Hepatocyte (in vitro differentiated cells): ENCODE measurements around the gene ANAPC2. TPM values are rescaled to one million over a fixed set of nuclear protein-coding genes. Genes with fewer than 3 reads are reported as not detected.
A peak's percentile ranks its signal among the peaks of the same experiment; 100 is the strongest.

Experiments used
- DNase-seq: peaks from one replicate; pipeline ENCODE4 v3.0.0-alpha.2; 2016; ENCODE audit warnings: low spot score
- H2AFZ ChIP-seq: fragments of 200-600 bp; sonication (generic); 2 replicates; pipeline ENCODE4 v1.6.0; 2016; ENCODE audit warnings: antibody characterized with exemption, mild to moderate bottlenecking
- H3K27ac ChIP-seq: fragments of 200-600 bp; sonication (generic); 2 replicates; pipeline ENCODE4 v1.5.1; 2016; ENCODE audit warnings: mild to moderate bottlenecking
- H3K27me3 ChIP-seq: fragments of 200-600 bp; sonication (generic); 2 replicates; pipeline ENCODE4 v1.6.1; 2016
- H3K36me3 ChIP-seq: fragments of 200-600 bp; sonication (generic); replicated peaks from 2 replicates; pipeline ENCODE4 v1.5.1; 2016; ENCODE audit warnings: low read depth; ENCODE audit not compliant: insufficient read depth
- H3K4me1 ChIP-seq: fragments of 200-600 bp; sonication (generic); 2 replicates; pipeline ENCODE4 v1.5.1; 2016; ENCODE audit warnings: mild to moderate bottlenecking, moderate library complexity; ENCODE audit not compliant: insufficient read depth
- H3K4me2 ChIP-seq: fragments of 200-600 bp; sonication (generic); 2 replicates; pipeline ENCODE4 v1.6.0; 2016
- H3K4me3 ChIP-seq: fragments of 200-600 bp; sonication (generic); 2 replicates; pipeline ENCODE4 v1.5.1; 2016; ENCODE audit warnings: mild to moderate bottlenecking
- H3K79me2 ChIP-seq: fragments of 200-600 bp; sonication (generic); 2 replicates; pipeline ENCODE4 v1.6.0; 2017; ENCODE audit warnings: mild to moderate bottlenecking
- H3K9me2 ChIP-seq: fragments of 200-600 bp; sonication (generic); replicated peaks from 2 replicates; pipeline ENCODE4 v1.6.0; 2017; ENCODE audit warnings: mild to moderate bottlenecking; ENCODE audit not compliant: insufficient read depth
- H3K9me3 ChIP-seq: fragments of 200-600 bp; sonication (generic); 2 replicates; pipeline ENCODE4 v1.5.1; 2016; ENCODE audit warnings: low read depth, mild to moderate bottlenecking
- H4K20me1 ChIP-seq: fragments of 200-600 bp; sonication (generic); 2 replicates; pipeline ENCODE4 v1.6.0; 2016; ENCODE audit warnings: mild to moderate bottlenecking; ENCODE audit not compliant: insufficient read depth, poor library complexity, severe bottlenecking
- EZH2 ChIP-seq: fragments of 200-600 bp; sonication (generic); IDR thresholded peaks from 2 replicates; pipeline ENCODE4 v1.6.1; 2016; ENCODE audit warnings: antibody characterized with exemption, mild to moderate bottlenecking, borderline replicate concordance
- EZH2phosphoT487 ChIP-seq: fragments of 200-600 bp; sonication (generic); IDR thresholded peaks from one replicate; pipeline ENCODE4 v1.6.1; 2018; ENCODE audit warnings: antibody characterized with exemption, mild to moderate bottlenecking, low read depth, moderate library complexity; ENCODE audit not compliant: unreplicated experiment, severe bottlenecking
- WGBS: methylation state at CpG from one replicate; pipeline ENCODE4 v1.1.6; 2016; ENCODE audit warnings: low lambda C conversion rate; ENCODE audit errors: missing lambda C conversion rate; 5-methylcytosine and 5-hydroxymethylcytosine counted together
- polyA plus RNA-seq: library from polyadenylated mRNA; unstranded; fragments of >200 nt; fragmentation: Nextera tagmentation; extraction: Ambion mirVana; gene quantifications from 2 replicates; pipeline ENCODE4 v1.2.1, GENCODE V29; 2016
- total RNA-seq: library from RNA; depleted of rRNA; stranded (reverse); fragments of >200 nt; gene quantifications from 2 replicates; pipeline ENCODE4 v1.2.3, GENCODE V29; 2014
- TF ChIP-seq, protein P1 (sequence below): fragments of 200-600 bp; sonication (generic); IDR thresholded peaks from 2 replicates; pipeline ENCODE4 v1.5.1; 2016; ENCODE audit warnings: antibody characterized with exemption, mild to moderate bottlenecking; ENCODE audit not compliant: poor library complexity

ANAPC2 gene
- total and polyA plus RNA-seq, 2 experiments from 2014 or later: 12.2 to 21.3 TPM

DNA sequence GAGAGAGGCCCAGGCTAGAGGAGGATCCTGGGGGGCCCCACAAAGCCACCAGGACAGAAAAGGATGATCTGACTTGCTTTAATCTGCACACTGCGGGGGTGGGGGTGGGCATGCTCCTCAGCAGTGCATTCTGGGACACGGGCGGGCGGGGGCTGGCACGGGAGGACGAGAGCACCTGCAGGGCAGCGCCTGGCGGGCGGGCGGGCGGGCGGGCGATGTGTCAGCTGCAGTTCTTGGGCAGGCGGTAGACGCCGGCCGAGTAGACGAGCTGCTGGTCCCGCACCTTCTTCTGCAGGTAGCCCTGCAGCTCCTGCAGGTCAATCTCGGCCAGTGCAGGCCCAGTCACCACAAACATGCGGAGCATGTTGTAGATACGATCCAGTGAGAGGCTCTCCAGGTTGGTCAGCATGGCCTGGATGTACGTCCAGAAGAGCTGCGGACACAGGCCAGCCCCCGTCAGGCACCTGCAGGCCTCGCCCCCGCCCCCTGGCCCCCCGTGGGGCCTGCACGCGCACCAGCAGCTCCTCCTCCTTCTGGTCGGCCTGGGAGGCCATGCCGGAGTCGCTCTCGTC, 13.6 kb downstream of the ANAPC2 start:
- Histone ChIP-seq H3K4me1 (peaks cover 2% of the 10 kb centered on the region), H3K9me3 (no peaks in the 10 kb centered on the region), H2AFZ (no peak overlapping the region), H3K27ac (no peak overlapping the region), H3K9me2 (no peaks in the 10 kb centered on the region), H3K27me3 (peaks cover 19% of the 10 kb centered on the region), H3K4me2 (no peak overlapping the region), H3K79me2 (no peaks in the 10 kb centered on the region), H3K36me3 (no peaks in the 10 kb centered on the region), H3K4me3 (no peak overlapping the region), H4K20me1 (no peaks in the 10 kb centered on the region)
- WGBS: 62% methylated on average over 17 of the region's 34 CpGs
- no peak for TF ChIP-seq EZH2phosphoT487
- TF ChIP-seq, protein P1, sequence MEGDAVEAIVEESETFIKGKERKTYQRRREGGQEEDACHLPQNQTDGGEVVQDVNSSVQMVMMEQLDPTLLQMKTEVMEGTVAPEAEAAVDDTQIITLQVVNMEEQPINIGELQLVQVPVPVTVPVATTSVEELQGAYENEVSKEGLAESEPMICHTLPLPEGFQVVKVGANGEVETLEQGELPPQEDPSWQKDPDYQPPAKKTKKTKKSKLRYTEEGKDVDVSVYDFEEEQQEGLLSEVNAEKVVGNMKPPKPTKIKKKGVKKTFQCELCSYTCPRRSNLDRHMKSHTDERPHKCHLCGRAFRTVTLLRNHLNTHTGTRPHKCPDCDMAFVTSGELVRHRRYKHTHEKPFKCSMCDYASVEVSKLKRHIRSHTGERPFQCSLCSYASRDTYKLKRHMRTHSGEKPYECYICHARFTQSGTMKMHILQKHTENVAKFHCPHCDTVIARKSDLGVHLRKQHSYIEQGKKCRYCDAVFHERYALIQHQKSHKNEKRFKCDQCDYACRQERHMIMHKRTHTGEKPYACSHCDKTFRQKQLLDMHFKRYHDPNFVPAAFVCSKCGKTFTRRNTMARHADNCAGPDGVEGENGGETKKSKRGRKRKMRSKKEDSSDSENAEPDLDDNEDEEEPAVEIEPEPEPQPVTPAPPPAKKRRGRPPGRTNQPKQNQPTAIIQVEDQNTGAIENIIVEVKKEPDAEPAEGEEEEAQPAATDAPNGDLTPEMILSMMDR: peak; percentile 1
- no peak for TF ChIP-seq EZH2
- DNase-seq: no peak

DNA sequence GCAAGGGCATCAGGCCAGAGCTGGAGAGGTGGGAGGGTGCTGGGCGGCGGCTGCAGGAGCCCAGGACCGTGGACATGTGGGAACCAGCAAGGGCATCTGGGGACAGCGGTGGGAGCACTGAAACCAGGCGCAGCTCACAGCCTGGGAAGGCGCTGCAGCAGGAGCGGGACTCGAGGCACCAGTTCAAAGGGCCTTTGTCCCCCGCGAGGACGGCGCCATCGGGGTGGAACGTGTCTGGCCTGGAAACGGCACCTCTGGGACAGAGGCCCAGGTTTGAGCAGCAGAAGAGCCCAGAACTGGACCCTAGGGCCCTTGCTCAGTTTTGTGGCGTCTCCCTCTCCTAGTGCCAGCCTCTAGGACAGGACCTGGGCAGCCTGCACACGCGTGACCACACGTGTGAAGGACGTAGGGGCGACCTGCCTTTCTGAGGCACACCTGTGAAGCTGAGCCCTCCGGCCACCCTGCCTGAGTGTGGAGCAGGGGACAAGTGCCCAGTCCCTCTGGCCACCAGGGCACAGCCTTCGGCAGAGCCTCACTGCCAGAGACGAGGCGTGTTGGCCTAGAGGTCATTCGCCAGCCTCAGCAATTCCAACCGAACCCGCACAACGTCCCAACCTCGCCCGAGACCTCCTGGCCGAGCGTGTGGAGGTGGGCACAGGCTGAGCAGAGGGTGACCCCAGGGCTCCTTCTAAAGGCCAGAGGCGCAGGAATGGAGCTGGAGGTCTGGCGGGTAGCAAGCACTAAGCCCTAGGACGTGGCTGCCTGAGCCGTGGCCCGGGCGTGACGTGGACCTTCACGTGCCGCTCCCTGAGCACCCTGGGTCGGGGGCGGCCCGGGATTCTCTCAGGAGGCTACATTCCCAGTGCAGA, 14.3 kb downstream of the ANAPC2 start:
- H3K4me2 ChIP-seq: no peak overlapping the region
- peaks cover 27% of the 10 kb centered on the region for H3K27me3 ChIP-seq
- TF ChIP-seq, protein P1: no peak
- no peak for TF ChIP-seq EZH2
- no peak for TF ChIP-seq EZH2phosphoT487
- 88% methylated on average over 45 of the region's 45 CpGs for WGBS
- no peaks in the 10 kb centered on the region for H4K20me1 ChIP-seq
- no peak overlapping the region for H2AFZ ChIP-seq
- DNase-seq: no peak
- H3K27ac ChIP-seq: no peak overlapping the region
- no peaks in the 10 kb centered on the region for H3K79me2 ChIP-seq
- no peak overlapping the region for H3K4me3 ChIP-seq
- H3K36me3 ChIP-seq: no peaks in the 10 kb centered on the region
- H3K9me3 ChIP-seq: no peaks in the 10 kb centered on the region
- H3K9me2 ChIP-seq: no peaks in the 10 kb centered on the region
- H3K4me1 ChIP-seq: peaks cover 7% of the 10 kb centered on the region

DNA sequence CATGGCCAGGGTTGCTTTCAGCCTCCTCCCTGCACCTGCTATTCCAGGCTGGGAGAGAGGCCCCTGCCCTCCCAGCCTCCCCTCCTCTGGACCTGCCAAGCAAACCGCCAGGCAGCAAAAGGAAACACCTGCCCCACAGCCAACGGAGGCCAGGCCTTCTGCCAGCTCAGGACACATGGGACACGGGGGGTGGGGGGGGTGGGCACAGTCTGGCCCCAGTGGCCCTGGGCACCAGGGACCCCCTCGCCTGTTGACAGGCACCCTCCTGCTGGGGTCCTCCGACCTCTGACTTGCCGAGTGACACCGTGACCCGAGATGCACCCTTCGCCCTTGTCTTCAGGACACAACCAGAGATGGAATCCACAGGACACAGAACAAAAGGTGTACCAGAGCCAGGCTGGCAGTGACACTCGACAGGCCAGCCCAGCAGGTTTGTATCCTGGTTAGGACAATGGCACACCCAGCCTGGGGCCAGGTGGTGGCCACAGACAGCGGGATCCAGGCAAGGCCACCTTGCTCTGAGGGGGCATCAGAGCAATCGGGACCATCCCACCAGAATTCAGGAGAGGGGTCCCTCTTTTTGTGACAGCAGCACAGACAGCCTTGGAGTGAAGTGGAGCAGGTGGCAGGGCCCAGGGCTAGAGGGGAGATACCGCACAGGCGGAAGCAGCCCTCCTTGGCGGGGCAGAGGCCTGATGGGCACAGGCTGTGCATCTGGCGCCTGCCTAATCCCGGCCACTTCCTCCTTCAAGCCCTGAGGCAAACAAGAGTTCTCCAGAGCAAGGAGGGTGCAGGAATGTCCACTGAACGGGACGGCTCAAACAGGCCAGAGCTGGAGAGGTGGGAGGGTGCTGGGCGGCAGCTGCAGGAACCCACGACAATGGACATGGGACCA, 15.2 kb downstream of the ANAPC2 start:
- no peak overlapping the region for H3K27ac ChIP-seq
- 85% methylated on average over 19 of the region's 21 CpGs for WGBS
- no peaks in the 10 kb centered on the region for H3K9me3 ChIP-seq
- H3K27me3 ChIP-seq: peaks cover 32% of the 10 kb centered on the region
- H2AFZ ChIP-seq: no peak overlapping the region
- H3K79me2 ChIP-seq: no peaks in the 10 kb centered on the region
- peaks cover 12% of the 10 kb centered on the region for H3K4me1 ChIP-seq
- no peaks in the 10 kb centered on the region for H3K36me3 ChIP-seq
- H3K9me2 ChIP-seq: no peaks in the 10 kb centered on the region
- H3K4me3 ChIP-seq: no peak overlapping the region
- H4K20me1 ChIP-seq: no peaks in the 10 kb centered on the region
- no peak overlapping the region for H3K4me2 ChIP-seq
- DNase-seq: no peak
- no peak for TF ChIP-seq EZH2
